CD14-positive monocyte (primary cell): ENCODE results near the gene NKD2. TPM values are rescaled to one million over a fixed set of nuclear protein-coding genes. Genes with fewer than 3 reads are reported as not detected.

Experiments used
- DNase-seq, 3 donors: peaks; one replicate each; pipeline ENCODE4 v3.0.0-alpha.2; 2011 to 2022
- H2AFZ ChIP-seq: 2 replicates; pipeline ENCODE4 v1.6.0; 2012; ENCODE audit warnings: mild to moderate bottlenecking, low read depth, low read length, inconsistent platforms; ENCODE audit not compliant: insufficient read depth, poor library complexity, severe bottlenecking
- H3K27ac ChIP-seq, 2 donors: 1 replicate in 1 of 2; 2 replicates in 1 of 2; pipeline ENCODE4 v1.5.1; 2012 to 2013; ENCODE audit warnings: low read length in 2 of 2, control low read depth in 1 of 2, inconsistent platforms in 1 of 2, low read depth in 1 of 2, mild to moderate bottlenecking in 1 of 2
- H3K27me3 ChIP-seq, 2 donors: one replicate each; pipeline versions ENCODE4 v1.6.0 to v1.6.1; 2011 to 2013; ENCODE audit warnings: low read length in 2 of 2; ENCODE audit not compliant: control insufficient read depth in 2 of 2, insufficient read depth in 2 of 2
- H3K36me3 ChIP-seq, 2 donors: replicated peaks in 1 of 2; 1 replicate in 1 of 2; 2 replicates in 1 of 2; pipeline versions ENCODE4 v1.5.1 to v1.6.1; 2012 to 2013; ENCODE audit warnings: low read length in 2 of 2, control low read depth in 1 of 2, inconsistent platforms in 1 of 2, mild to moderate bottlenecking in 1 of 2; ENCODE audit not compliant: insufficient read depth in 2 of 2, control insufficient read depth in 1 of 2
- H3K4me1 ChIP-seq, 2 donors: 1 replicate in 1 of 2; 2 replicates in 1 of 2; pipeline versions ENCODE4 v1.5.1 to v1.6.1; 2012 to 2013; ENCODE audit warnings: low read length in 2 of 2, control low read depth in 1 of 2, inconsistent platforms in 1 of 2, mild to moderate bottlenecking in 1 of 2, moderate library complexity in 1 of 2; ENCODE audit not compliant: insufficient read depth in 2 of 2, control insufficient read depth in 1 of 2
- H3K4me2 ChIP-seq: replicated peaks from 2 replicates; pipeline ENCODE3; 2012; ENCODE audit warnings: low read length, moderate library complexity, mild to moderate bottlenecking; ENCODE audit not compliant: poor library complexity, severe bottlenecking; ENCODE audit errors: extremely low read depth
- H3K4me3 ChIP-seq, 3 experiments: fragments of 200-600 bp in 1 of 3; sonication (generic) in 1 of 3; replicated peaks in 1 of 3; 1 replicate in 2 of 3; 2 replicates in 1 of 3; pipeline ENCODE4 v1.5.1; 2011 to 2013; ENCODE audit warnings: low read length in 3 of 3, mild to moderate bottlenecking in 3 of 3, control low read depth in 2 of 3, low read depth in 2 of 3, inconsistent platforms in 1 of 3, moderate library complexity in 1 of 3
- H3K79me2 ChIP-seq: 2 replicates; pipeline ENCODE4 v1.6.0; 2012; ENCODE audit warnings: mild to moderate bottlenecking, control low read depth, inconsistent platforms, low read length, moderate library complexity; ENCODE audit not compliant: insufficient read depth
- H3K9ac ChIP-seq: 2 replicates; pipeline ENCODE4 v1.6.0; 2017; ENCODE audit warnings: low read length, mild to moderate bottlenecking; ENCODE audit not compliant: insufficient read depth, poor library complexity, severe bottlenecking
- H3K9me3 ChIP-seq, 2 donors: replicated peaks in 1 of 2; 1 replicate in 1 of 2; 2 replicates in 1 of 2; pipeline versions ENCODE4 v1.5.1 to v1.6.1; 2012 to 2013; ENCODE audit warnings: low read length in 2 of 2, control low read depth in 1 of 2; ENCODE audit not compliant: control insufficient read depth in 1 of 2, insufficient read depth in 1 of 2
- H4K20me1 ChIP-seq: 2 replicates; pipeline ENCODE4 v1.6.0; 2012; ENCODE audit warnings: mild to moderate bottlenecking, low read length, control low read depth, moderate library complexity; ENCODE audit not compliant: insufficient read depth
- H3K27ac Mint-ChIP-seq, 7 donors: one replicate each; pipeline ENCODE4 v1.8.0; 2020; ENCODE audit warnings: mild to moderate bottlenecking in 7 of 7, mixed read lengths in 7 of 7, moderate library complexity in 6 of 7, inconsistent platforms in 2 of 7
- H3K27me3 Mint-ChIP-seq, 3 donors: one replicate each; pipeline ENCODE4 v1.8.0; 2021 to 2022; ENCODE audit warnings: low read depth in 3 of 3, mild to moderate bottlenecking in 3 of 3, mixed read lengths in 3 of 3, moderate library complexity in 3 of 3, inconsistent platforms in 1 of 3
- H3K36me3 Mint-ChIP-seq, 2 donors: one replicate each; pipeline ENCODE4 v1.8.0; 2020; ENCODE audit warnings: mixed read lengths in 2 of 2, inconsistent platforms in 1 of 2, mild to moderate bottlenecking in 1 of 2
- H3K4me1 Mint-ChIP-seq: one replicate; pipeline ENCODE4 v1.8.0; 2020; ENCODE audit warnings: mild to moderate bottlenecking, mixed read lengths
- H3K4me3 Mint-ChIP-seq, 2 donors: one replicate each; pipeline ENCODE4 v1.8.0; 2020; ENCODE audit warnings: mild to moderate bottlenecking in 2 of 2, mixed read lengths in 2 of 2, moderate library complexity in 1 of 2
- H3K9me3 Mint-ChIP-seq, 7 donors: one replicate each; pipeline ENCODE4 v1.8.0; 2020 to 2022; ENCODE audit warnings: mixed read lengths in 7 of 7, mild to moderate bottlenecking in 6 of 7, moderate library complexity in 6 of 7, inconsistent platforms in 2 of 7
- CTCF ChIP-seq: fragments of 200-600 bp; IDR thresholded peaks from one replicate; pipeline ENCODE4 v1.8.0; 2022; ENCODE audit warnings: antibody characterized with exemption, mild to moderate bottlenecking
- WGBS: methylation state at CpG from one replicate; pipeline ENCODE4 v1.1.5; 2013; ENCODE audit warnings: missing lambda C conversion rate; ENCODE audit not compliant: insufficient coverage; 5-methylcytosine and 5-hydroxymethylcytosine counted together
- intact Hi-C, 2 donors: fragments of 100-400 bp; cut with micrococcal nuclease; formaldehyde crosslinking; loops; one replicate each; pipeline versions ENCODE4 v1.15.0 to v1.15.1; 2023
- polyA plus RNA-seq, 3 donors: library from polyadenylated mRNA; depleted of rRNA in 1 of 3; unstranded in 2 of 3; stranded (reverse) in 1 of 3; fragments of 300-500 nt in 2 of 3; fragments of >200 nt in 1 of 3; fragmentation: Illumina TruSeq in 2 of 3; gene quantifications; 1 replicate in 2 of 3; 2 replicates in 1 of 3; pipeline ENCODE4 v1.2.3, GENCODE V29; 2012 to 2021

The NKD2 gene
- polyA plus RNA-seq, 3 donors: not detected

DNA sequence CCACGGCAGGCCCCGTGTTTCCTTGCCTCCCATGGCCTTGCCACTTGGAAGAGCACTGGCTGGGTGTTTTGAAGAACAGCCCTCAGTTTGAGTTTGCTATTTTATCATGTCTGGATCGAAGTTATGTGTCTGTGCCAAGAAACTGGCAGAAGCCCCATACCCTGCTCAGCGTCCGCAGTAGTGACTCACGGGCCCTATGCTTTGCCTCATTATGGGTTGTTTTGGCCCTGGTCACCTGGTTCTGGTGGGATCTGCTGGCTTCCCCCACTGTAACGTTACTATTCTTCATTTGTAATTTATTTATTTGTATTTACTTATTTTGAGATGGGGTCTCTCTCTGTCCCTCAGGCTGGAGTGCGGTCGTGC is 42.3 kb upstream of the NKD2 start:
- Histone ChIP-seq H2AFZ (no peak overlapping the region), H3K27ac (no peak overlapping the region), H3K4me1 (no peaks in the 10 kb centered on the region), H3K36me3 (no peaks in the 10 kb centered on the region), H3K9ac (no peak overlapping the region), H3K4me3 (no peak overlapping the region), H4K20me1 (no peaks in the 10 kb centered on the region), H3K9me3 (no peaks in the 10 kb centered on the region), H3K4me2 (no peak overlapping the region), H3K27me3 (peaks cover 0 to 11% of the 10 kb centered on the region in 2 donors), H3K79me2 (no peaks in the 10 kb centered on the region)
- H3K27ac Mint-ChIP-seq: no peak overlapping the region
- 89% methylated on average over 6 of the region's 9 CpGs for WGBS
- H3K4me1 Mint-ChIP-seq: peaks cover 3% of the 10 kb centered on the region
- no peaks in the 10 kb centered on the region for H3K36me3 Mint-ChIP-seq
- intact Hi-C loops: no loop called here
- H3K27me3 Mint-ChIP-seq: peaks cover 15 to 27% (median 24%) of the 10 kb centered on the region in 3 donors
- no peak overlapping the region for H3K4me3 Mint-ChIP-seq
- peaks cover 0 to 2% (median 0%) of the 10 kb centered on the region in 7 donors for H3K9me3 Mint-ChIP-seq
- TF ChIP-seq CTCF: no peak
- no peak for DNase-seq

- Mint-ChIP-seq H3K4me3 (no peak overlapping the region), H3K27me3 (peaks cover 20 to 27% (median 26%) of the 10 kb centered on the region in 3 donors), H3K4me1 (peaks cover 3% of the 10 kb centered on the region), H3K9me3 (peaks cover 0 to 4% (median 0%) of the 10 kb centered on the region in 7 donors), H3K27ac (no peak overlapping the region), H3K36me3 (no peaks in the 10 kb centered on the region)
- TF ChIP-seq CTCF: no peak
- Histone ChIP-seq H3K4me3 (no peak overlapping the region), H3K4me2 (no peak overlapping the region), H3K9me3 (no peaks in the 10 kb centered on the region), H3K36me3 (no peaks in the 10 kb centered on the region), H3K79me2 (no peaks in the 10 kb centered on the region), H3K9ac (no peak overlapping the region), H4K20me1 (no peaks in the 10 kb centered on the region), H3K27me3 (peaks cover 0 to 11% of the 10 kb centered on the region in 2 donors), H3K27ac (no peak overlapping the region), H3K4me1 (no peaks in the 10 kb centered on the region), H2AFZ (no peak overlapping the region)
- WGBS: 80% methylated on average over 2 of the region's 6 CpGs
- intact Hi-C loops: no loop called here
- DNase-seq: no peak
Observed at GRCh38 chr5:966941-967340, 41.7 kb upstream of the NKD2 start.
